GM12892 (cell line): ENCODE results near the gene MYO7B.

Experiments used
- POLR2A ChIP-seq: IDR thresholded peaks from 2 replicates; pipeline ENCODE4 v1.6.1; 2011; ENCODE audit warnings: low read depth, low read length, control low read depth
- POLR2AphosphoS5 ChIP-seq: IDR thresholded peaks from 2 replicates; pipeline ENCODE4 v1.6.1; 2011; ENCODE audit warnings: low read depth, low read length, control low read depth

GRCh38 chr2:127590386-127591190, 55.1 kb downstream of the MYO7B start:
- TF ChIP-seq POLR2AphosphoS5 (no peak), POLR2A (no peak)
